IPS-18a (cell line): ENCODE measurements around the gene FOXM1.
A peak's percentile ranks its signal among the peaks of the same experiment; 100 is the strongest.

Source experiments
- H3K27ac ChIP-seq: one replicate; pipeline ENCODE4 v1.5.1; 2013; ENCODE audit warnings: low read length
- H3K27me3 ChIP-seq: one replicate; pipeline ENCODE4 v1.6.1; 2013; ENCODE audit warnings: mild to moderate bottlenecking, low read length; ENCODE audit not compliant: control insufficient read depth, insufficient read depth
- H3K36me3 ChIP-seq: one replicate; pipeline ENCODE4 v1.6.1; 2013; ENCODE audit warnings: low read depth, low read length; ENCODE audit not compliant: control insufficient read depth
- H3K4me1 ChIP-seq: one replicate; pipeline ENCODE4 v1.6.1; 2013; ENCODE audit warnings: low read depth, low read length; ENCODE audit not compliant: control insufficient read depth
- H3K4me3 ChIP-seq: one replicate; pipeline ENCODE4 v1.5.1; 2013; ENCODE audit warnings: low read length
- H3K9ac ChIP-seq: one replicate; pipeline ENCODE4 v1.6.1; 2013; ENCODE audit warnings: mild to moderate bottlenecking, low read length, moderate library complexity
- H3K9me3 ChIP-seq: one replicate; pipeline ENCODE4 v1.6.1; 2013; ENCODE audit warnings: low read depth, low read length; ENCODE audit not compliant: control insufficient read depth

The FOXM1 gene

DNA sequence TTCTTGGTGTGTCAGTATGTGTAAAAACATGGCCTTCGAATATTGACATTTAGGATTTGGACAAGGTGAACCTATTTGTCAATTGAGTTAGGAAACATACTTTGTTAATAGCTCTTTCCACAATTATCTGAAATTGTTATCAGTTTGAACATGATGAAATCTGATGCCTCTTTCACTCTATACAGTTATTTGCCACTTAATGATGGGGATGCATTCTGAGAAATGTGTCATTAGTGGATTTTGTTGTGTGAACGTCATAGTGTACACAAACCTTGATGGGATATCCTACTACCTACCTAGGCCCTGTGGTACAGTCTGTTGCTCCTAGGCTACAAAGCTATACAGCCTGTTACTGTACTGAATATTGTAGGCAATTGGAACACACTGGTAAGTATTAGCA lies 18.5 kb upstream of the FOXM1 start:
- Histone ChIP-seq H3K36me3 (no peaks in the 10 kb centered on the region), H3K9ac (no peak overlapping the region), H3K4me3 (no peak overlapping the region), H3K9me3 (no peaks in the 10 kb centered on the region), H3K27me3 (no peaks in the 10 kb centered on the region), H3K27ac (no peak overlapping the region), H3K4me1 (no peaks in the 10 kb centered on the region)

DNA sequence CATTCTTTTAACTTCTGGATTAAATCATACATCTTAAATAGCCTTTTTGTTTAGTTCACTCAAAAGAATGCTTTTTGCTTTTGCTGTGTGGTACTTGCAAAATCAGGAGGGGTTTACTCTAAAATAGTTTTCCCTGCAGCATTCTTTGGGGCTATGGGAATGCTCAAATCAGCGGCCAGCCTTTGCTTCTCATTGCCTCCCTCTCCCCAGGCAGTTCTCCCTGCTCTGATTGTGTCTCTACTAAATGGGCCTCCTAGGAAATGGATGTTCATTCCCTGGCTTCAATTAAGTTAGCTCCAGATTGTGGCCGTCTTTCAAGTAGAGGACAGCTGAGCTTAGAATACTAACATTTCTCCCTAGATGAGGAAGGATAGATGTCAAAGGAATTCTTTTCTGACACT lies 18.1 kb upstream of the FOXM1 start:
- H3K36me3 ChIP-seq: no peaks in the 10 kb centered on the region
- H3K4me3 ChIP-seq: no peak overlapping the region
- no peaks in the 10 kb centered on the region for H3K9me3 ChIP-seq
- H3K27ac ChIP-seq: no peak overlapping the region
- H3K9ac ChIP-seq: no peak overlapping the region
- no peaks in the 10 kb centered on the region for H3K4me1 ChIP-seq
- no peaks in the 10 kb centered on the region for H3K27me3 ChIP-seq

DNA sequence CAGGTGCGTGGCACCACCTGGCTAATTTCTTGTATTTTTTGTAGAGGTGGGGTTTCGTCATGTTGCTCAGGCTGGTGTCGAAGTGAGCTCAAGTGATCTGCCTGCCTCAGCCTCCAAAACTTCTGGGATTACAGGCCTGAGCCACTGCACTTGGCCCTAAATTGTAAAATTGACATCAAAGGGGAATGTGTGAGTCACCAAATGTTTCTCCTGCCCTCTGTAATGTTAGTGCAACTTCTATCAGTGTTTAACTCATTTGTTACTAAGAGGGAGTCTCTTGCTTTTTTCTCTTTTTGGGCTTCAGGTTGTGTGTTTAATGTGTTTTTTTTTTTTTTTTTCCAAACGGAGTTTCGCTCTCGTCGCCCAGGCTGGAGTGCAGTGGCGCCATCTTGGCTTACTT lies 16.0 kb upstream of the FOXM1 start:
- no peak overlapping the region for H3K4me3 ChIP-seq
- H3K9ac ChIP-seq: no peak overlapping the region
- H3K36me3 ChIP-seq: peaks cover 11% of the 10 kb centered on the region
- H3K4me1 ChIP-seq: no peaks in the 10 kb centered on the region
- no peaks in the 10 kb centered on the region for H3K9me3 ChIP-seq
- no peak overlapping the region for H3K27ac ChIP-seq
- no peaks in the 10 kb centered on the region for H3K27me3 ChIP-seq

DNA sequence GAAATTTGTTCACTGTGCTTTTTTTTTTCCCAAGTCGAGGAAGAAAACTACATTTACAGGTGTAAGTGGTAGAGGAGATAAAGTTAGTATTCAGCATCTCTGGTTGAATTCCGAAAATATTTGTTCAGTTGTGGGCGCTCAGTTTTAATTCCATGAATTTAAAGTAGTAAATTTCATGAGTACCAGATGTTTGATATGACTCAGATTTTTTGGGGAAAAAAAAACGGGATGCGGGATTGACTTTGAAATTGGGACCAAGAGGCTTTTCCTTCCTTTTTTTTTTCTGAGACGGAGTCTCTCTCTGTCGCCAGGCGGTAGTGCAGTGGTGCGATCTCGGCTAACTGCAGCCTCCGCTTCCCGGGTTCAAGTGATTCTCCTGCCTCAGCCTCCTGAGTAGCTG lies 15.3 kb upstream of the FOXM1 start:
- Histone ChIP-seq H3K9ac (no peak overlapping the region), H3K27me3 (no peaks in the 10 kb centered on the region), H3K4me3 (peak overlapping the region; percentile 89), H3K4me1 (no peaks in the 10 kb centered on the region), H3K9me3 (no peaks in the 10 kb centered on the region), H3K36me3 (peaks cover 11% of the 10 kb centered on the region), H3K27ac (no peak overlapping the region)

DNA sequence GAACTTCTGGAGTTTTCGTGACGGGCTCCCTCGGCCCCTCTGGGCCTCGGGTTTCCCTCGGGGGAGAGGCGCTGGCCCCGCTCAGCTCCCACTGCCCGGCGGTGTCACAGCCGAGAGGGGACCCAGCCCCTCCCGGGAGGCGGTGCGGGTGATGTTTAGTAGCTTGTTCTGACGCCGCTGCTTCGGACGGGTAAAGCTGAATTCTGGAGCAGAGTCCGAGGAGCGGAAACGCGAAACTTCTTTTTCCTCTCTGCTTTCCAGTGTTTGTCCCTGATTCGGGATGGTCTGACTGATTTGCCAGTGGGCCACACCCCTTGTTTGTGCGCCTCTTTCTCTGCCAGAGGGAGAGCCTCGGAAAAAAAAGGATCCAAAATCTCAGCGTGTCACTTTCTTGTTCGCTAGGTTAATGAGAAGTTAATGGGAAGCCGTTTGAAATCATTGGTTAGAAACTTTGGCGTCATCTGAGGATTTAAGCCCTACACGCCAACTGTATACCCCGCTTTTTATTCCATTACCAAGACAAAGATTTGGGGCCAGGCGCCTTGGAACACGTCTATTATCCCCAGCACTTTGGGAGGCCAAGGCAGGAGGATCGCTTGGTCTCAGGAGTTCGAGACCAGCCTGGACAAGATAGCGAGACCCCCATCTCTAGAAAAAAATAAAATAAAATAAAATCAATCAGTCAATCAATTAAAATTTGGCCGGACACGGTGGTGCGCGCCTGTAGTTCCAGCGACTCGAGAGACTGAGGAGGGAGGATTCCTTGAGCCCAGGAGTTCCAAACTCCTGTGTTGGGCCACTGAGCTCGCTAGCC lies 14.5 kb upstream of the FOXM1 start:
- Histone ChIP-seq H3K27ac (no peak overlapping the region), H3K4me1 (no peaks in the 10 kb centered on the region)

DNA sequence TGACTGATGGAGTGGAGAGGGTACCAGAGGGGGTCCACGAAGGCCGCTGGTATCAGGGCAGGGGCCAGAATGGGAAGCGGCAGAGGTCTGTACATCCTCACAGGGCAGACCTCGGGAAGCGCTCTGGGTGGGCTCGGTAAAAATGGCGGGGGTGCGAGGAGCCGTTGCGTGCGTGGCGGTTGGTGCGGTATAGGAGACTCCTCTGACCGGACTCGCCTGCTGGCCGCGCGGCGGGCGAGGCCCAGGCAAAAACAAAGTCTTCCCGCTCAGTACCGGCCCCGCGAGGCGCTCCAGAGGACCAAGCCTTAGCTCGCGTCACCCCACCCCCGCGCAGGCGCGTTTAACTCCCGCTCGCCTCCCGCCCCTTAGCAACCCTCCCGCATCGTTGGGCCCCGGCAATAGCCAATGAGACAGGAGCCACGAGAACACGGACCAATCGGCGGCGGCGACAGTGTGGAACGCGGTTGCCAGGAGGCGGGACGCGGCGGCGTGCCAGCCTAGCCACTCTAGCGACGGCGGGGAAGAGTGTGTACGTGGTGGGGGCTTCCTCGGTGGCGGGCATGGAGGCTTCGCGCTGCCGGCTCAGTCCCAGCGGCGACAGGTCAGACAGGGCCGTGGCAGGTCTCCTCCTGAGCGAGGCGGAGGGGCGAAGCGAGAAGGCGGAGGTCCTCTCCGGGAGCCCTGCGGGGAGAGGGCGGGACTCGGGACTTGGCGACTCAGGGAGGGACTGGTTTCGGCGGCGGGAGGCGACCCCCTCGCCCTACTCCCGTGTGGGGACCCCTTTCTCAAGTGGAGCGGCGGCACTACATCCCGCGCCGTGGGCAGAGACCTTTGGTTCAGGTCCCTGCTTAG lies 13.6 kb upstream of the FOXM1 start, which contains the start of gene TULP3:
TULP3 (plus strand) TSS at position 504 of the 852 bp plus-strand sequence; CDS start at position 561, 57 bp downstream.
- no peaks in the 10 kb centered on the region for H3K4me1 ChIP-seq
- H3K9ac ChIP-seq: peak within 1 kb of the TSS; percentile 78
- no peaks in the 10 kb centered on the region for H3K27me3 ChIP-seq
- H3K27ac ChIP-seq: peak within 1 kb of the TSS; percentile 55
- peak within 1 kb of the TSS; percentile 89 for H3K4me3 ChIP-seq
- H3K9me3 ChIP-seq: no peaks in the 10 kb centered on the region
- peaks cover 20% of the 10 kb centered on the region for H3K36me3 ChIP-seq

More for the DNA sequence above, 14.5 kb upstream of the FOXM1 start:
- no peaks in the 10 kb centered on the region for H3K27me3 ChIP-seq
- no peaks in the 10 kb centered on the region for H3K9me3 ChIP-seq
- peaks cover 15% of the 10 kb centered on the region for H3K36me3 ChIP-seq
- H3K4me3 ChIP-seq: peak overlapping the region; percentile 89
- H3K9ac ChIP-seq: peak overlapping the region; percentile 48

DNA sequence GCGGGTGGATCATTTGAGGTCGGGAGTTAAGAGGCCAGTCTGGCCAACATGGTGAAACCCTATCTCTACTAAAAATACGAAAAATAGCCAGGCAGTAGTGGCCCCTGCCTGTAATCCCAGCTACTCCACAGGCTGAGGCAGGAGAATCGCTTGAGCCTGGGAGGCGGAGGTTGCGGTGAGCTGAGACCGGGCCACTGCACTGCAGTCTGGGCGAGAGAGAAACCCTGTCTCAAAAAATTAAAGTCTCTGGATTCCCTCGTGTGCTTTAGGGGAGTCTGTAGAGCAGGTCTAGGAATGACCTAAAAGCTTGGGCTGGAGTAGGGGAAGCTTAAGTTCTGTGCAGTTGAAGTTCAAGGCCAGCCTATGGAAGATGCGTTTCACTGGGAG lies 13.0 kb upstream of the FOXM1 start:
- no peaks in the 10 kb centered on the region for H3K9me3 ChIP-seq
- no peaks in the 10 kb centered on the region for H3K27me3 ChIP-seq
- peak overlapping the region; percentile 55 for H3K27ac ChIP-seq
- peaks cover 1% of the 10 kb centered on the region for H3K4me1 ChIP-seq
- peaks cover 20% of the 10 kb centered on the region for H3K36me3 ChIP-seq
- peak overlapping the region; percentile 89 for H3K4me3 ChIP-seq
- peak overlapping the region; percentile 78 for H3K9ac ChIP-seq

DNA sequence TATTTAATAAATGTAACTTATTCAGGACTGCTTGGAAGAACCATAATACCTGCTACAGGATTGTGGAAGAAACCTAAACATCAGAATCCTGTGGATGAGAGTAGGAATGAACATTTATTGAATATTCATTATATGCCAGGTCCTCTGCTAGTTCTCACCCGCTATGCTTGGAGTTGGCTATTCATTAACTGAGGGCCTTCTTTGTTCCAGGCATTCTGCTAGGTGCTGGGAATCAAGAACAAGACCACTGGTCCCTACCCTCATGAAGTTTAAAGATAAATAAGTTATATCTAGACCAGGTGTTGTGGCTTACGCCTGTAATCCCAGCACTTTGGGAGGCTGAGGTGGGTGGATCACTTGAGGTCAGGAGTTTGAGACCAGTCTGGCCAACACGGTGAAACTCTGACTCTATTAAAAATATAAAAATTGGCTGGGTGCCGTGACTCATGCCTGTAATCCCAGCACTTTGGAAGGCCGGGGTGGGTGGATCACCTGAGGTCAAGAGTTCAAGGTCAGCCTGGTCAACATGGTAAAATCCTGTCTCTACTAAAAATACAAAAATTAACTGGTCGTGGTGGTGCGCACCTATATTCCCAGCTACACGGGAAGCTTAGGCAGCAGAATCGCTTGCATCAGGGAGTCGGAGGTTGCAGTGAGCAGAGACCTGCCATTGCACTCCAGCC lies 9.9 kb upstream of the FOXM1 start:
- no peak overlapping the region for H3K27ac ChIP-seq
- no peak overlapping the region for H3K9ac ChIP-seq
- peaks cover 20% of the 10 kb centered on the region for H3K36me3 ChIP-seq

DNA sequence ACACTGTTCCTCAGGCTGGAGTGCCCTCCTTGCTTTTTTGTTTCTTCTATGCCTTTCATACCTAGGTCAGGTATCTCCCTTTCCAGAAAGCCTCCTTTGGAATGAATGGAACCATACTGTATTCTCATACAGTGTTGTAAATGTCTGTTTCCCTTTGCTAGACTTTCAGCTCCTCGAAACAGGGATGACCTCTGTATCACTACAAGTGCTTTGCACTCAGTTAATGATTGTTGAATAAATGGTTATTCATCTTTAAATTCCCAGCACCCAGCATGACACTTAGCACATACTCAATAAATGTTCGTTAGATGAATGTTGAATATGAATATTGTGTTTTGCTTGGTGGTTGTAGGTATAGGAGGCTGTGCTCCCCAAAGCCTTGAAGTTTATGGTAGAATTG lies 7.8 kb upstream of the FOXM1 start:
- peaks cover 21% of the 10 kb centered on the region for H3K36me3 ChIP-seq
- H3K27ac ChIP-seq: no peak overlapping the region
- no peak overlapping the region for H3K4me3 ChIP-seq
- H3K27me3 ChIP-seq: no peaks in the 10 kb centered on the region
- H3K9me3 ChIP-seq: no peaks in the 10 kb centered on the region
- no peak overlapping the region for H3K9ac ChIP-seq
- H3K4me1 ChIP-seq: peaks cover 6% of the 10 kb centered on the region

More for the DNA sequence above, 9.9 kb upstream of the FOXM1 start:
- Histone ChIP-seq H3K4me1 (peaks cover 6% of the 10 kb centered on the region), H3K4me3 (no peak overlapping the region), H3K9me3 (no peaks in the 10 kb centered on the region), H3K27me3 (no peaks in the 10 kb centered on the region)

DNA sequence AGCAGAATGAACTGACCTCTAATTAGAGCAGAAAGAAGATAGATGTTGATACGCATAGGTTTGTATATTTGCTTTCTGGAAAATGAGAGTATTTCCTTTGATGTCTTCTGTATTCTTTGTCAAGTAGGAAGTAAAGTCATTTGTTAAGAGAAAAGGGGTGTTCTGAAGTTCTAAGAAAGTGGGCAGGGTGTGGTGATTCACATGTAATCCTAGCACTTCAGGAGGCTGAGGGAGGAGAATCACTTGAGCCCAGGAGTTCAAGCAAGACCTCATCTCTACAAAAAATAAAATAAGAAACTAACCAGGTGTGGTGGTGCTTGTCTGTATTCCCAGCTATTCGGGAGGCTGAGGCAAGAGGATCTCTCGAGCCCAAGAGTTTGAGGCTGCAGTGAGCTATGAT lies 2.9 kb upstream of the FOXM1 start:
- no peaks in the 10 kb centered on the region for H3K27me3 ChIP-seq
- H3K4me3 ChIP-seq: no peak overlapping the region
- H3K9me3 ChIP-seq: no peaks in the 10 kb centered on the region
- no peak overlapping the region for H3K27ac ChIP-seq
- peaks cover 10% of the 10 kb centered on the region for H3K36me3 ChIP-seq
- H3K4me1 ChIP-seq: peaks cover 13% of the 10 kb centered on the region
- H3K9ac ChIP-seq: no peak overlapping the region
